ENCODE measurements around the gene RPL10A.

Gene RPL10A

GRCh38 chr6:35441205-35441604 is 27.0 kb upstream of the RPL10A start:
- H3K9me3 ChIP-seq (ENCODE audit: insufficient read depth, low read depth, low read length) = no peaks in the 10 kb centered on the region
- TF ChIP-seq EZH2phosphoT487 (IDR thresholded peaks at IDR 0.05; ENCODE audit: borderline replicate concordance) = no peak
- TF ChIP-seq, protein P1, sequence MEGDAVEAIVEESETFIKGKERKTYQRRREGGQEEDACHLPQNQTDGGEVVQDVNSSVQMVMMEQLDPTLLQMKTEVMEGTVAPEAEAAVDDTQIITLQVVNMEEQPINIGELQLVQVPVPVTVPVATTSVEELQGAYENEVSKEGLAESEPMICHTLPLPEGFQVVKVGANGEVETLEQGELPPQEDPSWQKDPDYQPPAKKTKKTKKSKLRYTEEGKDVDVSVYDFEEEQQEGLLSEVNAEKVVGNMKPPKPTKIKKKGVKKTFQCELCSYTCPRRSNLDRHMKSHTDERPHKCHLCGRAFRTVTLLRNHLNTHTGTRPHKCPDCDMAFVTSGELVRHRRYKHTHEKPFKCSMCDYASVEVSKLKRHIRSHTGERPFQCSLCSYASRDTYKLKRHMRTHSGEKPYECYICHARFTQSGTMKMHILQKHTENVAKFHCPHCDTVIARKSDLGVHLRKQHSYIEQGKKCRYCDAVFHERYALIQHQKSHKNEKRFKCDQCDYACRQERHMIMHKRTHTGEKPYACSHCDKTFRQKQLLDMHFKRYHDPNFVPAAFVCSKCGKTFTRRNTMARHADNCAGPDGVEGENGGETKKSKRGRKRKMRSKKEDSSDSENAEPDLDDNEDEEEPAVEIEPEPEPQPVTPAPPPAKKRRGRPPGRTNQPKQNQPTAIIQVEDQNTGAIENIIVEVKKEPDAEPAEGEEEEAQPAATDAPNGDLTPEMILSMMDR (conservative IDR thresholded peaks at IDR 0.05; ENCODE audit: low read length) = no peak
- H3K79me2 ChIP-seq (ENCODE audit: insufficient read depth, low read length) = no peaks in the 10 kb centered on the region
- H3K36me3 ChIP-seq (ENCODE audit: insufficient read depth, low read length) = no peaks in the 10 kb centered on the region
- H2AFZ ChIP-seq (ENCODE audit: low read length) = no peak overlapping the region
- no peaks in the 10 kb centered on the region for H4K20me1 ChIP-seq (ENCODE audit: insufficient read depth, low read length, poor library complexity, severe bottlenecking)
- no peaks in the 10 kb centered on the region for H3K4me1 ChIP-seq (ENCODE audit: insufficient read depth, low read length, poor library complexity, severe bottlenecking)
- H3K9me2 ChIP-seq (replicated peaks; ENCODE audit: low read depth, low read length) = no peaks in the 10 kb centered on the region
- H3K27me3 ChIP-seq (ENCODE audit: insufficient read depth, low read length, poor library complexity, severe bottlenecking) = no peaks in the 10 kb centered on the region
- H3K4me2 ChIP-seq (ENCODE audit: low read depth, low read length, poor library complexity, severe bottlenecking) = no peak overlapping the region
- no peak overlapping the region for H3K4me3 ChIP-seq (ENCODE audit: low read length, poor library complexity, severe bottlenecking)
- no peak overlapping the region for H3K9ac ChIP-seq (ENCODE audit: low read depth, low read length, poor library complexity, severe bottlenecking)
- H3F3A ChIP-seq (ENCODE audit: low read depth) = no peaks in the 10 kb centered on the region

- Histone ChIP-seq H3K9me3 (ENCODE audit: insufficient read depth, low read depth, low read length) (no peaks in the 10 kb centered on the region), H2AFZ (ENCODE audit: low read length) (no peak overlapping the region), H3K4me1 (ENCODE audit: insufficient read depth, low read length, poor library complexity, severe bottlenecking) (no peaks in the 10 kb centered on the region), H4K20me1 (ENCODE audit: insufficient read depth, low read length, poor library complexity, severe bottlenecking) (no peaks in the 10 kb centered on the region), H3K9me2 (replicated peaks; ENCODE audit: low read depth, low read length) (no peaks in the 10 kb centered on the region), H3K4me3 (ENCODE audit: low read length, poor library complexity, severe bottlenecking) (no peak overlapping the region), H3F3A (ENCODE audit: low read depth) (no peaks in the 10 kb centered on the region), H3K27me3 (ENCODE audit: insufficient read depth, low read length, poor library complexity, severe bottlenecking) (no peaks in the 10 kb centered on the region), H3K4me2 (ENCODE audit: low read depth, low read length, poor library complexity, severe bottlenecking) (no peak overlapping the region), H3K79me2 (ENCODE audit: insufficient read depth, low read length) (no peaks in the 10 kb centered on the region), H3K36me3 (ENCODE audit: insufficient read depth, low read length) (no peaks in the 10 kb centered on the region), H3K9ac (ENCODE audit: low read depth, low read length, poor library complexity, severe bottlenecking) (no peak overlapping the region)
- no peak for TF ChIP-seq EZH2phosphoT487 (IDR thresholded peaks at IDR 0.05; ENCODE audit: borderline replicate concordance)
- TF ChIP-seq, protein P1 (conservative IDR thresholded peaks at IDR 0.05; ENCODE audit: low read length) = no peak
Measured at GRCh38 chr6:35441642-35442041, 26.6 kb upstream of the RPL10A start.

DNA sequence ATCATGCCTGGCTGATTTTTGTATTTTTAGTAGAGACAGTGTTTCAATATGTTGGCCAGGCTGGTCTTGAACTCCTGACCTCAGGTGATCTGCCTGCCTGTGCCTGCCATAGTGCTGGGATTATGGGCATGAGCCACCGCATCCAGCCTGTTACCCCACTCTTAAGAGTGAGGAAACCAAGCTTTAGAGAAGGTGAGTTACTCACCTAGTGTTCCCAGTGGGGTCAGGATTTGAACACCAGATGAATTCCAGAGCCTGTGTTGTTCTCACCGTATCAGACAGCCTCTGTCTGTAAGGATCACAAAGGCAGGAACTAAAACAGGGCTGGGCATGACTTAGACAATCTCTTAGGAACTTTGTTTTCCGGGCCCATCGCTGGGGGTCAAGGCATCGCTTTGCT is 25.5 kb upstream of the RPL10A start:
- no peak overlapping the region for H3K9ac ChIP-seq (ENCODE audit: low read depth, low read length, poor library complexity, severe bottlenecking)
- H3K9me2 ChIP-seq (replicated peaks; ENCODE audit: low read depth, low read length) = no peaks in the 10 kb centered on the region
- no peaks in the 10 kb centered on the region for H3K36me3 ChIP-seq (ENCODE audit: insufficient read depth, low read length)
- no peaks in the 10 kb centered on the region for H3K27me3 ChIP-seq (ENCODE audit: insufficient read depth, low read length, poor library complexity, severe bottlenecking)
- H3K4me1 ChIP-seq (ENCODE audit: insufficient read depth, low read length, poor library complexity, severe bottlenecking) = no peaks in the 10 kb centered on the region
- no peaks in the 10 kb centered on the region for H4K20me1 ChIP-seq (ENCODE audit: insufficient read depth, low read length, poor library complexity, severe bottlenecking)
- TF ChIP-seq, protein P1 (conservative IDR thresholded peaks at IDR 0.05; ENCODE audit: low read length) = no peak
- TF ChIP-seq EZH2phosphoT487 (IDR thresholded peaks at IDR 0.05; ENCODE audit: borderline replicate concordance) = no peak
- H3K9me3 ChIP-seq (ENCODE audit: insufficient read depth, low read depth, low read length) = no peaks in the 10 kb centered on the region
- H3K79me2 ChIP-seq (ENCODE audit: insufficient read depth, low read length) = no peaks in the 10 kb centered on the region
- H3K4me3 ChIP-seq (ENCODE audit: low read length, poor library complexity, severe bottlenecking) = no peak overlapping the region
- H3F3A ChIP-seq (ENCODE audit: low read depth) = no peaks in the 10 kb centered on the region
- H2AFZ ChIP-seq (ENCODE audit: low read length) = no peak overlapping the region
- no peak overlapping the region for H3K4me2 ChIP-seq (ENCODE audit: low read depth, low read length, poor library complexity, severe bottlenecking)
